Measurements from ENCODE around the gene OTOP1. TPM values are rescaled to one million over a fixed set of nuclear protein-coding genes. Genes with fewer than 3 reads are reported as not detected.

OTOP1 gene
- total RNA-seq, 1 experiment from 2014 or later: not detected

- CTCF ChIA-PET: no interaction called here
- POLR2A ChIA-PET: no interaction called here
- Histone ChIP-seq H3K4me3 (ENCODE audit: low read depth in 2 of 2, low read length in 2 of 2) (no peak overlapping the region), H3K9me3 (ENCODE audit: control insufficient read depth, insufficient read depth, low read depth, low read length) (no peaks in the 10 kb centered on the region), H3K27ac (ENCODE audit: low read length) (no peak overlapping the region), H3K36me3 (ENCODE audit: control insufficient read depth, insufficient read depth, low read length) (no peaks in the 10 kb centered on the region), H3K4me1 (ENCODE audit: control insufficient read depth, insufficient read depth, low read length) (no peaks in the 10 kb centered on the region), H3K27me3 (ENCODE audit: control insufficient read depth, insufficient read depth, low read length) (peaks cover 3% of the 10 kb centered on the region)
- no TSS peak for BruUV-seq (replicated peaks)
- no peak for TF ChIP-seq CTCF (IDR thresholded peaks at IDR 0.05)
- no peak for TF ChIP-seq TCF7L2 (IDR thresholded peaks at IDR 0.05; ENCODE audit: low read depth, low read length)
- TF ChIP-seq POLR2AphosphoS5 (IDR thresholded peaks at IDR 0.05; ENCODE audit: low read depth, low read length): no peak
- no peak for TF ChIP-seq SIN3A (IDR thresholded peaks at IDR 0.05; ENCODE audit: borderline replicate concordance, insufficient read depth, low read depth, low read length)
- TF ChIP-seq REST (IDR thresholded peaks at IDR 0.05; ENCODE audit: insufficient read depth in 1 of 2, low read depth in 2 of 2, low read length in 1 of 2): no peak
- ATAC-seq (no peak), DNase-seq (ENCODE audit: low read depth, low spot score) (no peak)
- intact Hi-C loops (cut with micrococcal nuclease; ENCODE audit: unreplicated experiment): no loop called here
- in situ Hi-C loops (cut with HindIII; ENCODE audit: low pct_unique_long_range_greater_than_20kb, low sequenced_read_pairs): no loop called here
These were observed 24.2 kb downstream of the OTOP1 start for GRCh38 chr4:4202510-4202909.

- Histone ChIP-seq H3K27me3 (ENCODE audit: control insufficient read depth, insufficient read depth, low read length) (no peaks in the 10 kb centered on the region), H3K27ac (ENCODE audit: low read length) (no peak overlapping the region), H3K4me3 (ENCODE audit: low read depth in 2 of 2, low read length in 2 of 2) (no peak overlapping the region), H3K4me1 (ENCODE audit: control insufficient read depth, insufficient read depth, low read length) (no peaks in the 10 kb centered on the region), H3K36me3 (ENCODE audit: control insufficient read depth, insufficient read depth, low read length) (no peaks in the 10 kb centered on the region), H3K9me3 (ENCODE audit: control insufficient read depth, insufficient read depth, low read depth, low read length) (no peaks in the 10 kb centered on the region)
- ATAC-seq: no peak
- in situ Hi-C loops (cut with HindIII; ENCODE audit: low pct_unique_long_range_greater_than_20kb, low sequenced_read_pairs): no loop called here
- CTCF ChIA-PET: interaction anchor here (0.8 kb wide), 1 partner anchor 18 kb away, joined by 6 read pairs; no protein-coding TSS in a partner anchor
- intact Hi-C loops (cut with micrococcal nuclease; ENCODE audit: unreplicated experiment): no loop called here
- POLR2A ChIA-PET: no interaction called here
- DNase-seq (ENCODE audit: low read depth, low spot score): no peak
- BruUV-seq (replicated peaks): no TSS peak
- TF ChIP-seq CTCF (IDR thresholded peaks at IDR 0.05): no peak
- TF ChIP-seq SIN3A (IDR thresholded peaks at IDR 0.05; ENCODE audit: borderline replicate concordance, insufficient read depth, low read depth, low read length): no peak
- TF ChIP-seq REST (IDR thresholded peaks at IDR 0.05; ENCODE audit: insufficient read depth in 1 of 2, low read depth in 2 of 2, low read length in 1 of 2): no peak
- TF ChIP-seq TCF7L2 (IDR thresholded peaks at IDR 0.05; ENCODE audit: low read depth, low read length): no peak
- TF ChIP-seq POLR2AphosphoS5 (IDR thresholded peaks at IDR 0.05; ENCODE audit: low read depth, low read length): no peak
These were observed 26.1 kb downstream of the OTOP1 start for GRCh38 chr4:4200624-4201023.
